Peyer's patch (tissue), 4 donors: ENCODE results near the gene RNF149.

Experiments used
- POLR2A ChIP-seq, 2 donors: fragments of 450-650 bp; IDR thresholded peaks; one replicate each; pipeline ENCODE4 v1.5.1; 2017; ENCODE audit warnings: antibody characterized with exemption in 2 of 2, mild to moderate bottlenecking in 2 of 2, moderate library complexity in 2 of 2
- TF ChIP-seq, protein P1 (sequence below), 6 experiments: fragments of 450-650 bp in 4 of 6; fragments of 200-600 bp in 2 of 6; sonication (generic) in 1 of 6; IDR thresholded peaks; one replicate each; pipeline ENCODE4 v1.5.1; 2017 to 2019; ENCODE audit warnings: antibody characterized with exemption in 6 of 6, mild to moderate bottlenecking in 3 of 6, moderate library complexity in 1 of 6

DNA sequence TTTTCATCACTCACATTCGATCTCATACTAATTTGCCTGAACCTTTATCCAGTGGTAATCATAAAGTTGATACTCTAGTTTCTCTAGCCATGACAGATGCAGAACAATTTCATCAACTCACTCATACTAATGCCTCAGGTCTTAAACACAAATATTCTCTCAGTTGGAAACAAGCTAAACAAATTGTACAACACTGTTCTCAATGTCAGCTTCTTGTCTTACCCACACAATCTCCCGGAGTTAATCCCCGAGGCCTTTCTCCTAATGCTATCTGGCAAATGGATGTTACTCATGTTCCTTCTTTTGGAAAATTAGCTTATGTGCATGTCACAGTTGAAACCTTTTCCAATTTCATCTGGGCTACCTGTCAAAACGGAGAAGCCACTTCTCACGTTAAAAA lies 67.3 kb downstream of the RNF149 start:
- no peak for TF ChIP-seq POLR2A (IDR thresholded peaks at IDR 0.05)
- TF ChIP-seq, protein P1, sequence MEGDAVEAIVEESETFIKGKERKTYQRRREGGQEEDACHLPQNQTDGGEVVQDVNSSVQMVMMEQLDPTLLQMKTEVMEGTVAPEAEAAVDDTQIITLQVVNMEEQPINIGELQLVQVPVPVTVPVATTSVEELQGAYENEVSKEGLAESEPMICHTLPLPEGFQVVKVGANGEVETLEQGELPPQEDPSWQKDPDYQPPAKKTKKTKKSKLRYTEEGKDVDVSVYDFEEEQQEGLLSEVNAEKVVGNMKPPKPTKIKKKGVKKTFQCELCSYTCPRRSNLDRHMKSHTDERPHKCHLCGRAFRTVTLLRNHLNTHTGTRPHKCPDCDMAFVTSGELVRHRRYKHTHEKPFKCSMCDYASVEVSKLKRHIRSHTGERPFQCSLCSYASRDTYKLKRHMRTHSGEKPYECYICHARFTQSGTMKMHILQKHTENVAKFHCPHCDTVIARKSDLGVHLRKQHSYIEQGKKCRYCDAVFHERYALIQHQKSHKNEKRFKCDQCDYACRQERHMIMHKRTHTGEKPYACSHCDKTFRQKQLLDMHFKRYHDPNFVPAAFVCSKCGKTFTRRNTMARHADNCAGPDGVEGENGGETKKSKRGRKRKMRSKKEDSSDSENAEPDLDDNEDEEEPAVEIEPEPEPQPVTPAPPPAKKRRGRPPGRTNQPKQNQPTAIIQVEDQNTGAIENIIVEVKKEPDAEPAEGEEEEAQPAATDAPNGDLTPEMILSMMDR (IDR thresholded peaks at IDR 0.05), result no peak
